BE2C (cell line): ENCODE results near the gene SLC2A5.

Experiments used
- DNase-seq: peaks from one replicate; pipeline ENCODE4 v3.0.0-alpha.2; 2020
- H3K27me3 ChIP-seq: fragments of 250-450 bp; sonication (Bioruptor Pico); 2 replicates; pipeline ENCODE4 v1.5.1; 2020; ENCODE audit warnings: mild to moderate bottlenecking
- H3K36me3 ChIP-seq: fragments of 250-450 bp; sonication (Bioruptor Pico); 2 replicates; pipeline ENCODE4 v1.5.1; 2020; ENCODE audit warnings: mild to moderate bottlenecking
- H3K4me1 ChIP-seq: fragments of 250-450 bp; sonication (Bioruptor Pico); 2 replicates; pipeline ENCODE4 v1.5.1; 2020
- H3K4me3 ChIP-seq: 2 replicates; pipeline ENCODE4 v1.5.1; 2011; ENCODE audit warnings: low read depth, low read length
- H3K9me3 ChIP-seq: fragments of 250-450 bp; sonication (Bioruptor Pico); 2 replicates; pipeline ENCODE4 v1.5.1; 2020
- CTCF ChIP-seq: IDR thresholded peaks from 2 replicates; pipeline ENCODE4 v1.5.1; 2012; ENCODE audit warnings: mild to moderate bottlenecking, low read depth, low read length

Gene SLC2A5

GRCh38 chr1:9085306-9085940 lies 16.0 kb upstream of the SLC2A5 start:
- Histone ChIP-seq H3K27me3 (no peaks in the 10 kb centered on the region), H3K36me3 (no peaks in the 10 kb centered on the region), H3K4me3 (no peak overlapping the region), H3K9me3 (no peaks in the 10 kb centered on the region), H3K4me1 (no peaks in the 10 kb centered on the region)
- no peak for TF ChIP-seq CTCF
- no peak for DNase-seq

GRCh38 chr1:9084906-9085305 lies 15.5 kb upstream of the SLC2A5 start:
- TF ChIP-seq CTCF, result no peak
- Histone ChIP-seq H3K9me3 (no peaks in the 10 kb centered on the region), H3K27me3 (no peaks in the 10 kb centered on the region), H3K36me3 (no peaks in the 10 kb centered on the region), H3K4me1 (no peaks in the 10 kb centered on the region), H3K4me3 (no peak overlapping the region)
- no peak for DNase-seq

GRCh38 chr1:9081473-9081872 lies 12.0 kb upstream of the SLC2A5 start:
- no peaks in the 10 kb centered on the region for H3K4me1 ChIP-seq
- H3K36me3 ChIP-seq, result no peaks in the 10 kb centered on the region
- no peak overlapping the region for H3K4me3 ChIP-seq
- H3K27me3 ChIP-seq, result no peaks in the 10 kb centered on the region
- DNase-seq, result no peak
- TF ChIP-seq CTCF, result no peak
- H3K9me3 ChIP-seq, result no peaks in the 10 kb centered on the region

GRCh38 chr1:9080705-9081291 lies 11.4 kb upstream of the SLC2A5 start:
- H3K27me3 ChIP-seq, result no peaks in the 10 kb centered on the region
- TF ChIP-seq CTCF, result no peak
- H3K36me3 ChIP-seq, result no peaks in the 10 kb centered on the region
- no peaks in the 10 kb centered on the region for H3K9me3 ChIP-seq
- no peak for DNase-seq
- H3K4me1 ChIP-seq, result no peaks in the 10 kb centered on the region
- no peak overlapping the region for H3K4me3 ChIP-seq

GRCh38 chr1:9079988-9080704 lies 10.7 kb upstream of the SLC2A5 start:
- no peaks in the 10 kb centered on the region for H3K36me3 ChIP-seq
- no peak overlapping the region for H3K4me3 ChIP-seq
- DNase-seq, result no peak
- TF ChIP-seq CTCF, result no peak
- H3K9me3 ChIP-seq, result no peaks in the 10 kb centered on the region
- H3K27me3 ChIP-seq, result no peaks in the 10 kb centered on the region
- H3K4me1 ChIP-seq, result no peaks in the 10 kb centered on the region
